Epithelial cell of esophagus (primary cell): ENCODE measurements around the gene CEACAM5.

Experiments
- DNase-seq: peaks from one replicate; pipeline ENCODE4 v3.0.0; 2010; ENCODE audit warnings: low read depth
- H3K4me3 ChIP-seq: 2 replicates; pipeline ENCODE4 v1.5.1; 2011; ENCODE audit warnings: mild to moderate bottlenecking, low read length, control low read depth
- TF ChIP-seq, protein P1 (sequence below): IDR thresholded peaks from 2 replicates; pipeline ENCODE4 v1.5.1; 2011; ENCODE audit warnings: low read depth, mild to moderate bottlenecking, low read length, control low read depth, inconsistent platforms; ENCODE audit not compliant: insufficient read depth; ENCODE audit errors: missing control alignments

Gene CEACAM5

DNA sequence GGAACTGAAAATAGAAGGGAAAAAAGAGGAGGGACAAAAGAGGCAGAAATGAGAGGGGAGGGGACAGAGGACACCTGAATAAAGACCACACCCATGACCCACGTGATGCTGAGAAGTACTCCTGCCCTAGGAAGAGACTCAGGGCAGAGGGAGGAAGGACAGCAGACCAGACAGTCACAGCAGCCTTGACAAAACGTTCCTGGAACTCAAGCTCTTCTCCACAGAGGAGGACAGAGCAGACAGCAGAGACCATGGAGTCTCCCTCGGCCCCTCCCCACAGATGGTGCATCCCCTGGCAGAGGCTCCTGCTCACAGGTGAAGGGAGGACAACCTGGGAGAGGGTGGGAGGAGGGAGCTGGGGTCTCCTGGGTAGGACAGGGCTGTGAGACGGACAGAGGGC is at the start of gene CEACAM5:
CEACAM5 (plus strand) TSS at position 146 of the 400 bp plus-strand sequence; CDS start at position 252, 106 bp downstream.
- DNase-seq = no peak
- TF ChIP-seq, protein P1, sequence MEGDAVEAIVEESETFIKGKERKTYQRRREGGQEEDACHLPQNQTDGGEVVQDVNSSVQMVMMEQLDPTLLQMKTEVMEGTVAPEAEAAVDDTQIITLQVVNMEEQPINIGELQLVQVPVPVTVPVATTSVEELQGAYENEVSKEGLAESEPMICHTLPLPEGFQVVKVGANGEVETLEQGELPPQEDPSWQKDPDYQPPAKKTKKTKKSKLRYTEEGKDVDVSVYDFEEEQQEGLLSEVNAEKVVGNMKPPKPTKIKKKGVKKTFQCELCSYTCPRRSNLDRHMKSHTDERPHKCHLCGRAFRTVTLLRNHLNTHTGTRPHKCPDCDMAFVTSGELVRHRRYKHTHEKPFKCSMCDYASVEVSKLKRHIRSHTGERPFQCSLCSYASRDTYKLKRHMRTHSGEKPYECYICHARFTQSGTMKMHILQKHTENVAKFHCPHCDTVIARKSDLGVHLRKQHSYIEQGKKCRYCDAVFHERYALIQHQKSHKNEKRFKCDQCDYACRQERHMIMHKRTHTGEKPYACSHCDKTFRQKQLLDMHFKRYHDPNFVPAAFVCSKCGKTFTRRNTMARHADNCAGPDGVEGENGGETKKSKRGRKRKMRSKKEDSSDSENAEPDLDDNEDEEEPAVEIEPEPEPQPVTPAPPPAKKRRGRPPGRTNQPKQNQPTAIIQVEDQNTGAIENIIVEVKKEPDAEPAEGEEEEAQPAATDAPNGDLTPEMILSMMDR = no peak
- no peak within 1 kb of the TSS for H3K4me3 ChIP-seq

DNA sequence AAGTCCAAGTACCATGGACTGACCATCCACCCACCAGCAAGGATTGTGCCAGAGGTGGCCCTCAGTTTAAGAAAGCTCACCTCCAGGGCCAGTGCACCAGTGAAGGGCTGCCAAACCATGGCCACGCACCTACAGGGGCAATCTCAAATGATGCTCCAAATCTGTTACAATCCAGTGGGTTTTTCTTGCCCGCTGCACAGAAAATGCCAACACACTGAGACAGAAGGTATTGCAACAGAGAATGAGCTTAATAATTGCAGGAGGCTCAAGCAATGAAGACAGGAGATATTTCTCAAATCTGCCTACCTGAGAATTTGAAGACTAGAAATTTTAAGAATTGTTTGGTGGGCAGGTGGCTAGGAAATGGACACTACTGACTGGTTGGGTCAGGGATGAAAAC is 42.4 kb upstream of the CEACAM5 start:
- DNase-seq = no peak
- TF ChIP-seq, protein P1 = no peak
- H3K4me3 ChIP-seq = no peak overlapping the region

DNA sequence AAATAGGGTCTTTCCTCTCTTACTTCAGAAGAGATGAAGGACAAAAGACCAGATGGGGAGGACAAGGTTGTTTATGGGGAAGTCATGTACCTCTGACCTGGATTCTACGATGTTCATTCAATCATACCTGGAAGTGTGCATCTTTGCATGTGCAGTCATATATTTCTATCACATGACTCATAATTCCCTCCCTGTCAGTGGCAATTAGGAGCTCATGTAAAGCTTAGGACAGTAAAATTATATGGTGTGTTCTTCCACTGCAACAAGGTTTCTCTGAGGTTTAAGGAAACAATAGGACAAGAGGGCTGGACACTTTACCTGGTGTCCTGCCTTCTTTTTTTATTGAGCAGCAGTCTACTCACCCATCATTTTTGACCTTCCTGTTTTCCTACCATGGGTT is 40.1 kb upstream of the CEACAM5 start:
- H3K4me3 ChIP-seq = no peak overlapping the region
- no peak for DNase-seq
- TF ChIP-seq, protein P1 = no peak

DNA sequence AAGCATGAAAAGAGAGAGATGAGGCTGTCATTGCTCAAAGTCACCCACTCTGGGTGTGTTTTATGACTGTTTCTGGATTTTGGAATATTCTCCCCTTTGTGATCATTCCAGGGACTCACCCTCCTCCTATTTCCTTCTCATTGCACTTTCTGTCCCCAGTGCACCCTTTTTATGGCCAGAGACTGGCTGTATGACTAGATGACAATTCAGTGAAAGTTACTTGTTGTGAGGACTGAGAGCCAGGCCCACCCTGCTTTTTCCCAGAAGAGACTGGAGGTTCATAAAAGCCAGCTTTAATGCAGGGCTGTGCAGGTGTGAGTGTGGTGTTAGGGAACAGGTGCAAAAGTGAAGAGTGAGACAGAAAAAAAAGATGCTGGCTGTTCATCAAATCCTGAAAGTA is 37.7 kb upstream of the CEACAM5 start:
- DNase-seq = no peak
- TF ChIP-seq, protein P1 = no peak
- H3K4me3 ChIP-seq = no peak overlapping the region

DNA sequence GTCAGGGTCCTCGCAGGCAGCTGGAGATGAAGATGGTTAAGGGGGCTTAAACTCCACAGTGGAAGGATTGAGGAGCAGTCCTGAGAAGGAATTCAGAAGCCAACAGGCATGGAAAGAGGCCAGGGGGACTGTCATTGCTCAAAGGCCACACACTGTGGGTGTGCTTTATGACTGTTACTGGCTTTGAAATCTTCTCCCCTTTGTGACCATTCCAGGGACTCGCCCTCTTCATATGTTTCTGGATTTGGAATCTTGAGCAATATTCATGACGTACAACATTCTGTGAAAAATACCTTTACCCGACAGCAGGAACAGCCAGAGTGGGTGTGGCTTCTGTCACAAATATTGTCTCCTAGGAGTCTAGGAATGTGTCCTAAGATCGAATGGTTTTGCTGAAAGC is 36.9 kb upstream of the CEACAM5 start:
- H3K4me3 ChIP-seq = no peak overlapping the region
- DNase-seq = no peak
- TF ChIP-seq, protein P1 = no peak

DNA sequence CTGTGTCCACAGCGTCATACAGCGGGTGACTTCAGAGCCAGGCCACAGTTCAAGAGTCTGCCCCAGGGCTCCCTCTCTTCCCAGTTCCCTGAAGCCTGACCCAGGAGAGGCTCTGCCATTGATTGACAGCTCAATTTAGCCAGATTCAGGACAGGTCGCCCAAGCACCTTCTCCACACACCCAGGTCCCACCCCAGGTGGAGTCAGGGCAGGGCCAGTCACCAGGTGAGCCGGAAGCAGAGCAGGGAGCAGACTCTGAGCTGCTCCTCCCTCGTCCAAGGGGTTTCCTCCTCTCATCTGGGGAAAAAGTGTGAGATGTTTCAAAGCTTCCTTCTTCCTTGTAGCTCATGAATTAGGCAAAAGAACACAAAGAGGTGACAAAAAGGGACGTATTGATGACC is 26.0 kb upstream of the CEACAM5 start:
- no peak overlapping the region for H3K4me3 ChIP-seq
- DNase-seq = no peak
- TF ChIP-seq, protein P1 = no peak

DNA sequence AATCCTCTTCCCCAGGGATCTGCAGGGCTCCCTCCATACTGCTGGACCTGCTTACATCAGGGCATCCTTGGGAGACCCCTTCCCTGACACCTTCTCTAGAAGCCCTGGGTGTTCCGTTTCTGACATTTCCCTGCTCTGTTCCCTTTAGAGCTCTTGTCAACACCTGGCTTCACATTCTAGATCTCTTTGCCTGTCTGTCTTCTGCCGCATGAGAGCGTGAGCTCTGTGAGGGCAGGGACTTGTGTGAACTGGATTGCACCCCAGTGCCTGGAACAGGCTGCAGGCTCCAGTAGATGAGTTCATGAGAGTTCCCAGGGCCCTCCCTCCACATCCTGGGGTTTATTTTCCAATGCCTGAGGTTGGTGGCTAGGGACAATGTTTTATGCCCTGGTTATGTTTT is 21.0 kb upstream of the CEACAM5 start:
- DNase-seq = no peak
- no peak overlapping the region for H3K4me3 ChIP-seq
- TF ChIP-seq, protein P1 = no peak
